ENCODE measurements around the gene RGS4. TPM values are rescaled to one million over a fixed set of nuclear protein-coding genes. Genes with fewer than 3 reads are reported as not detected.

Gene RGS4
- total RNA-seq, 2 donors from 2014 or later = 0.37 to 1.9 TPM

GRCh38 chr1:163048869-163049268 lies 20.3 kb upstream of the RGS4 start:
- no peak for DNase-seq
- no peaks in the 10 kb centered on the region for H3K27me3 ChIP-seq
- no peak overlapping the region for H3K27ac ChIP-seq
- no peaks in the 10 kb centered on the region for H3K4me1 ChIP-seq
- H3K4me3 ChIP-seq = no peak overlapping the region
- intact Hi-C loops (cut with DNase I) = no loop called here
- no peaks in the 10 kb centered on the region for H3K36me3 ChIP-seq
- no peak overlapping the region for H3K9ac ChIP-seq (ENCODE audit: low read depth in 2 of 2, low read length in 2 of 2)
- TF ChIP-seq, protein P1, sequence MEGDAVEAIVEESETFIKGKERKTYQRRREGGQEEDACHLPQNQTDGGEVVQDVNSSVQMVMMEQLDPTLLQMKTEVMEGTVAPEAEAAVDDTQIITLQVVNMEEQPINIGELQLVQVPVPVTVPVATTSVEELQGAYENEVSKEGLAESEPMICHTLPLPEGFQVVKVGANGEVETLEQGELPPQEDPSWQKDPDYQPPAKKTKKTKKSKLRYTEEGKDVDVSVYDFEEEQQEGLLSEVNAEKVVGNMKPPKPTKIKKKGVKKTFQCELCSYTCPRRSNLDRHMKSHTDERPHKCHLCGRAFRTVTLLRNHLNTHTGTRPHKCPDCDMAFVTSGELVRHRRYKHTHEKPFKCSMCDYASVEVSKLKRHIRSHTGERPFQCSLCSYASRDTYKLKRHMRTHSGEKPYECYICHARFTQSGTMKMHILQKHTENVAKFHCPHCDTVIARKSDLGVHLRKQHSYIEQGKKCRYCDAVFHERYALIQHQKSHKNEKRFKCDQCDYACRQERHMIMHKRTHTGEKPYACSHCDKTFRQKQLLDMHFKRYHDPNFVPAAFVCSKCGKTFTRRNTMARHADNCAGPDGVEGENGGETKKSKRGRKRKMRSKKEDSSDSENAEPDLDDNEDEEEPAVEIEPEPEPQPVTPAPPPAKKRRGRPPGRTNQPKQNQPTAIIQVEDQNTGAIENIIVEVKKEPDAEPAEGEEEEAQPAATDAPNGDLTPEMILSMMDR (IDR thresholded peaks at IDR 0.05) = no peak
- no peaks in the 10 kb centered on the region for H3K9me3 ChIP-seq

DNA sequence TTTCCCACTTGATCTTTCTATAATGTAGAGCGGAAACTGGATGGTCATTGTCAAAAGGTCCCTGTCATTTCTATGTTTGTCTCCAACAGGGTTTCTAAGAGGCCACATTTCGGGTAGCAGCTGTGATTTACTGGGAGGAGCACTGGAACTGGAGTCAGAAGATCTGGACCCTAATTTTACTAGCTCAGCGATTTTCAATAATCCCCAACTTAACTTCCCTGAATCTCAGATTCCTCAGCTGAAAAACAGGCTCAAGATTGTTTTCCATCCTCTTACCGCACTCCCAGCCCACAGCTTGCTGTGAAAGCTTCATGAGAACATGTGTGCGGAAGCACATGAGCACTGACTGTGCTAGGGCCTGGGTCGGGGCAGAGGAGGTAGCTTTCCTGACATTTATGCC lies 19.9 kb upstream of the RGS4 start:
- Histone ChIP-seq H3K9me3 (no peaks in the 10 kb centered on the region), H3K4me3 (no peak overlapping the region), H3K4me1 (no peaks in the 10 kb centered on the region), H3K27me3 (no peaks in the 10 kb centered on the region), H3K27ac (no peak overlapping the region), H3K9ac (ENCODE audit: low read depth in 2 of 2, low read length in 2 of 2) (no peak overlapping the region), H3K36me3 (no peaks in the 10 kb centered on the region)
- TF ChIP-seq, protein P1 (IDR thresholded peaks at IDR 0.05) = no peak
- DNase-seq = no peak
- intact Hi-C loops (cut with DNase I) = no loop called here

- Histone ChIP-seq H3K9ac (ENCODE audit: low read depth in 2 of 2, low read length in 2 of 2) (no peak overlapping the region), H3K27me3 (no peaks in the 10 kb centered on the region), H3K4me1 (no peaks in the 10 kb centered on the region), H3K36me3 (no peaks in the 10 kb centered on the region), H3K27ac (no peak overlapping the region), H3K4me3 (no peak overlapping the region), H3K9me3 (no peaks in the 10 kb centered on the region)
- TF ChIP-seq, protein P1 (IDR thresholded peaks at IDR 0.05) = no peak
- no peak for DNase-seq
- intact Hi-C loops (cut with DNase I) = no loop called here
Measured at GRCh38 chr1:163050496-163050895, 18.7 kb upstream of the RGS4 start.

- no peak for DNase-seq
- TF ChIP-seq, protein P1 (IDR thresholded peaks at IDR 0.05) = no peak
- H3K9me3 ChIP-seq = no peaks in the 10 kb centered on the region
- no peaks in the 10 kb centered on the region for H3K4me1 ChIP-seq
- H3K9ac ChIP-seq (ENCODE audit: low read depth in 2 of 2, low read length in 2 of 2) = no peak overlapping the region
- H3K36me3 ChIP-seq = no peaks in the 10 kb centered on the region
- no peak overlapping the region for H3K27ac ChIP-seq
- intact Hi-C loops (cut with DNase I) = no loop called here
- no peak overlapping the region for H3K4me3 ChIP-seq
- no peaks in the 10 kb centered on the region for H3K27me3 ChIP-seq
Measured at GRCh38 chr1:163054181-163054591, 15.0 kb upstream of the RGS4 start.

DNA sequence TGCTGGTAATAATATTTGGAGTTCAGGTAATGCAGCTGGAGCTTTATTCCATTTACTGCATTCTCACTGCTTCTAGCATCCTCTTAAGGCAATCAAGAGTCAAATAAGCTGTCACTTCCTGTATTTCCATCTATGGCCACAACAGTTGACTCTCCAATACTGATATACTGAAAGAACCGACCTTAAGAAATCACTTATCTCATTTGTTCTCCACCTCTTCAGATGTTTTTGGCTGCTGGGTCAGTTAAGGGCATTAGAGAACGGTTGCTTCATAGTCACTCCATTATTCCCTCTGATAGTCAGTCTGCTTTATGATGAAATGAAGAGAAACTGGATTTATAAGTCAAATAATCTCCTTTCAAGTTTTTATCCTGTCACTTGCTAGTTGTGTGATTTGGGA lies 14.2 kb upstream of the RGS4 start:
- H3K9ac ChIP-seq (ENCODE audit: low read depth in 2 of 2, low read length in 2 of 2) = no peak overlapping the region
- H3K27ac ChIP-seq = no peak overlapping the region
- H3K9me3 ChIP-seq = no peaks in the 10 kb centered on the region
- H3K4me1 ChIP-seq = no peaks in the 10 kb centered on the region
- H3K4me3 ChIP-seq = no peak overlapping the region
- TF ChIP-seq, protein P1 (IDR thresholded peaks at IDR 0.05) = no peak
- DNase-seq = no peak
- intact Hi-C loops (cut with DNase I) = no loop called here
- no peaks in the 10 kb centered on the region for H3K27me3 ChIP-seq
- H3K36me3 ChIP-seq = no peaks in the 10 kb centered on the region

GRCh38 chr1:163055531-163055930 lies 13.6 kb upstream of the RGS4 start:
- no peaks in the 10 kb centered on the region for H3K27me3 ChIP-seq

More at GRCh38 chr1:163055531-163055930, 13.6 kb upstream of the RGS4 start:
- Histone ChIP-seq H3K9me3 (no peaks in the 10 kb centered on the region), H3K4me3 (no peak overlapping the region), H3K27ac (no peak overlapping the region), H3K9ac (ENCODE audit: low read depth in 2 of 2, low read length in 2 of 2) (no peak overlapping the region), H3K4me1 (no peaks in the 10 kb centered on the region), H3K36me3 (no peaks in the 10 kb centered on the region)
- TF ChIP-seq, protein P1 (IDR thresholded peaks at IDR 0.05) = no peak
- no peak for DNase-seq
- intact Hi-C loops (cut with DNase I) = no loop called here
